ENCODE data around the gene GLOD4. TPM values are rescaled to one million over a fixed set of nuclear protein-coding genes. Genes with fewer than 3 reads are reported as not detected.

GLOD4 gene
- total RNA-seq, 1 donor from 2014 or later: 61.8 TPM

GRCh38 chr17:744937-745336 is 37.1 kb downstream of the GLOD4 start:
- H3K36me3 Mint-ChIP-seq (ENCODE audit: low read depth, unreplicated experiment): peaks cover 65% of the 10 kb centered on the region
- H2AFZ ChIP-seq (ENCODE audit: low read depth, low read length): no peak overlapping the region
- no peaks in the 10 kb centered on the region for H3K9me3 ChIP-seq (ENCODE audit: insufficient read depth, low read depth, low read length)
- H3K9ac ChIP-seq (ENCODE audit: low read length): no peak overlapping the region
- H3K4me1 Mint-ChIP-seq (ENCODE audit: low read depth, unreplicated experiment): no peaks in the 10 kb centered on the region
- no peak overlapping the region for H3K27ac ChIP-seq (ENCODE audit: low read depth, low read length)
- H3K9me3 Mint-ChIP-seq (ENCODE audit: unreplicated experiment): peaks cover 9% of the 10 kb centered on the region
- H4K20me1 ChIP-seq (ENCODE audit: insufficient read depth, low read length): peaks cover 91% of the 10 kb centered on the region
- FAIRE-seq (no peak), DNase-seq (ENCODE audit: low read depth) (no peak)
- peaks cover 4% of the 10 kb centered on the region for H3K4me1 ChIP-seq (ENCODE audit: insufficient read depth, low read length)
- H3K4me3 ChIP-seq (ENCODE audit: insufficient read depth, low read depth, low read length): no peak overlapping the region
- H3K79me2 ChIP-seq (ENCODE audit: insufficient read depth, low read length): peaks cover 70% of the 10 kb centered on the region
- no peaks in the 10 kb centered on the region for H3K27me3 ChIP-seq (ENCODE audit: insufficient read depth, low read length)
- no peak overlapping the region for H3K27ac Mint-ChIP-seq (ENCODE audit: unreplicated experiment)
- H3K4me2 ChIP-seq (ENCODE audit: low read length): no peak overlapping the region
- H3K4me3 Mint-ChIP-seq (ENCODE audit: unreplicated experiment): no peak overlapping the region
- peaks cover 61% of the 10 kb centered on the region for H3K36me3 ChIP-seq (ENCODE audit: insufficient read depth, low read length)
- TF ChIP-seq EZH2 (IDR thresholded peaks at IDR 0.05; ENCODE audit: insufficient read depth, low read length) (no peak), CTCF (IDR thresholded peaks at IDR 0.05; ENCODE audit: insufficient read depth, low read depth, low read length) (no peak)
- no peaks in the 10 kb centered on the region for H3K27me3 Mint-ChIP-seq (ENCODE audit: low read depth, unreplicated experiment)

- DNase-seq (ENCODE audit: low read depth) (no peak), FAIRE-seq (no peak)
- Histone ChIP-seq H3K4me1 (ENCODE audit: insufficient read depth, low read length) (peaks cover 4% of the 10 kb centered on the region), H3K9ac (ENCODE audit: low read length) (no peak overlapping the region), H3K79me2 (ENCODE audit: insufficient read depth, low read length) (peaks cover 60% of the 10 kb centered on the region), H3K27ac (ENCODE audit: low read depth, low read length) (no peak overlapping the region), H3K4me2 (ENCODE audit: low read length) (no peak overlapping the region), H3K9me3 (ENCODE audit: insufficient read depth, low read depth, low read length) (no peaks in the 10 kb centered on the region), H3K27me3 (ENCODE audit: insufficient read depth, low read length) (no peaks in the 10 kb centered on the region), H2AFZ (ENCODE audit: low read depth, low read length) (no peak overlapping the region), H4K20me1 (ENCODE audit: insufficient read depth, low read length) (peaks cover 84% of the 10 kb centered on the region), H3K4me3 (ENCODE audit: insufficient read depth, low read depth, low read length) (no peak overlapping the region), H3K36me3 (ENCODE audit: insufficient read depth, low read length) (peaks cover 65% of the 10 kb centered on the region)
- TF ChIP-seq CTCF (IDR thresholded peaks at IDR 0.05; ENCODE audit: insufficient read depth, low read depth, low read length): no peak
- TF ChIP-seq EZH2 (IDR thresholded peaks at IDR 0.05; ENCODE audit: insufficient read depth, low read length): no peak
- Mint-ChIP-seq H3K4me1 (ENCODE audit: low read depth, unreplicated experiment) (no peaks in the 10 kb centered on the region), H3K27ac (ENCODE audit: unreplicated experiment) (no peak overlapping the region), H3K36me3 (ENCODE audit: low read depth, unreplicated experiment) (peaks cover 60% of the 10 kb centered on the region), H3K27me3 (ENCODE audit: low read depth, unreplicated experiment) (no peaks in the 10 kb centered on the region), H3K9me3 (ENCODE audit: unreplicated experiment) (peaks cover 5% of the 10 kb centered on the region), H3K4me3 (ENCODE audit: unreplicated experiment) (no peak overlapping the region)
Observed at GRCh38 chr17:743139-743538, 38.9 kb downstream of the GLOD4 start.

- peaks cover 57% of the 10 kb centered on the region for H3K79me2 ChIP-seq (ENCODE audit: insufficient read depth, low read length)
- no peak overlapping the region for H2AFZ ChIP-seq (ENCODE audit: low read depth, low read length)
- no peak for DNase-seq (ENCODE audit: low read depth)
- no peak overlapping the region for H3K9ac ChIP-seq (ENCODE audit: low read length)
- FAIRE-seq: no peak
- Mint-ChIP-seq H3K4me1 (ENCODE audit: low read depth, unreplicated experiment) (no peaks in the 10 kb centered on the region), H3K9me3 (ENCODE audit: unreplicated experiment) (peaks cover 2% of the 10 kb centered on the region), H3K27ac (ENCODE audit: unreplicated experiment) (no peak overlapping the region), H3K4me3 (ENCODE audit: unreplicated experiment) (no peak overlapping the region), H3K27me3 (ENCODE audit: low read depth, unreplicated experiment) (no peaks in the 10 kb centered on the region), H3K36me3 (ENCODE audit: low read depth, unreplicated experiment) (peaks cover 54% of the 10 kb centered on the region)
- H3K9me3 ChIP-seq (ENCODE audit: insufficient read depth, low read depth, low read length): no peaks in the 10 kb centered on the region
- peaks cover 60% of the 10 kb centered on the region for H3K36me3 ChIP-seq (ENCODE audit: insufficient read depth, low read length)
- no peak overlapping the region for H3K4me3 ChIP-seq (ENCODE audit: insufficient read depth, low read depth, low read length)
- H3K4me1 ChIP-seq (ENCODE audit: insufficient read depth, low read length): peaks cover 4% of the 10 kb centered on the region
- no peak for TF ChIP-seq EZH2 (IDR thresholded peaks at IDR 0.05; ENCODE audit: insufficient read depth, low read length)
- no peak overlapping the region for H3K27ac ChIP-seq (ENCODE audit: low read depth, low read length)
- no peak overlapping the region for H3K4me2 ChIP-seq (ENCODE audit: low read length)
- H4K20me1 ChIP-seq (ENCODE audit: insufficient read depth, low read length): peaks cover 81% of the 10 kb centered on the region
- H3K27me3 ChIP-seq (ENCODE audit: insufficient read depth, low read length): no peaks in the 10 kb centered on the region
Observed at GRCh38 chr17:742147-742793, 39.8 kb downstream of the GLOD4 start.
